Fibroblast of lung (primary cell): ENCODE data around the gene KATNAL1. TPM values are rescaled to one million over a fixed set of nuclear protein-coding genes. Genes with fewer than 3 reads are reported as not detected.

ENCODE experiments used
- DNase-seq, 2 donors: peaks; one replicate each; pipeline versions ENCODE4 v3.0.0 to v3.0.0-alpha.2; 2010; ENCODE audit warnings: low read depth in 2 of 2
- H2AFZ ChIP-seq: 2 replicates; pipeline ENCODE4 v1.5.1; 2012; ENCODE audit warnings: low read length, control low read depth, inconsistent platforms
- H3K27ac ChIP-seq: 2 replicates; pipeline ENCODE4 v1.5.1; 2011; ENCODE audit warnings: low read length, control low read depth; ENCODE audit not compliant: insufficient read depth
- H3K27me3 ChIP-seq: 2 replicates; pipeline ENCODE4 v1.5.1; 2011; ENCODE audit warnings: mild to moderate bottlenecking, low read length; ENCODE audit not compliant: control insufficient read depth, insufficient read depth
- H3K36me3 ChIP-seq: 2 replicates; pipeline ENCODE4 v1.5.1; 2011; ENCODE audit warnings: low read length; ENCODE audit not compliant: control insufficient read depth, insufficient read depth
- H3K4me1 ChIP-seq: 2 replicates; pipeline ENCODE4 v1.5.1; 2011; ENCODE audit warnings: low read length; ENCODE audit not compliant: control insufficient read depth, insufficient read depth; ENCODE audit errors: extremely low read depth
- H3K4me2 ChIP-seq: 2 replicates; pipeline ENCODE4 v1.5.1; 2011; ENCODE audit warnings: low read length, control low read depth; ENCODE audit not compliant: insufficient read depth; ENCODE audit errors: extremely low read depth
- H3K4me3 ChIP-seq, 4 experiments: fragments of 200-600 bp in 1 of 4; sonication (generic) in 1 of 4; replicated peaks in 1 of 4; 2 replicates each; pipeline ENCODE4 v1.5.1; 2011 to 2016; ENCODE audit warnings: low read length in 4 of 4, low read depth in 3 of 4, mild to moderate bottlenecking in 3 of 4, control low read depth in 2 of 4, inconsistent platforms in 1 of 4, mixed read lengths in 1 of 4; ENCODE audit not compliant: insufficient read depth in 1 of 4; ENCODE audit errors: control extremely low read depth in 1 of 4
- H3K79me2 ChIP-seq: 2 replicates; pipeline ENCODE4 v1.5.1; 2012; ENCODE audit warnings: mild to moderate bottlenecking, low read length, inconsistent platforms; ENCODE audit not compliant: control insufficient read depth, insufficient read depth
- H3K9ac ChIP-seq: 2 replicates; pipeline ENCODE4 v1.5.1; 2011; ENCODE audit warnings: mild to moderate bottlenecking, low read length, control low read depth; ENCODE audit not compliant: insufficient read depth
- H3K9me3 ChIP-seq: 2 replicates; pipeline ENCODE4 v1.5.1; 2012; ENCODE audit warnings: low read depth, low read length; ENCODE audit not compliant: control insufficient read depth, insufficient read depth
- H4K20me1 ChIP-seq: 2 replicates; pipeline ENCODE4 v1.5.1; 2011; ENCODE audit warnings: low read length; ENCODE audit not compliant: control insufficient read depth, insufficient read depth; ENCODE audit errors: extremely low read depth
- EZH2 ChIP-seq: IDR thresholded peaks from 2 replicates; pipeline ENCODE4 v1.5.1; 2012; ENCODE audit warnings: low read length, control low read depth, mild to moderate bottlenecking; ENCODE audit errors: missing control alignments
- polyA plus RNA-seq, 2 donors: library from polyadenylated mRNA; depleted of rRNA in 1 of 2; stranded (reverse) in 1 of 2; unstranded in 1 of 2; fragments of >200 nt; gene quantifications; 2 replicates each; pipeline ENCODE4 v1.2.1, GENCODE V29; 2011 to 2012; ENCODE audit warnings: missing spikeins in 1 of 2
- total RNA-seq: library from RNA; depleted of rRNA; stranded (reverse); fragments of >200 nt; gene quantifications from 2 replicates; pipeline ENCODE4 v1.2.1, GENCODE V29; 2014
- TF ChIP-seq, protein P1 (sequence below), 2 donors: IDR thresholded peaks in 1 of 2; conservative IDR thresholded peaks in 1 of 2; 1 replicate in 1 of 2; 2 replicates in 1 of 2; pipeline ENCODE4 v1.5.1; 2011 to 2012; ENCODE audit warnings: low read length in 2 of 2, control low read depth in 1 of 2, inconsistent platforms in 1 of 2, low read depth in 1 of 2, mild to moderate bottlenecking in 1 of 2

Gene KATNAL1
- total and polyA plus RNA-seq, 2 donors (not counting 1 experiment from before 2014, with no cell fraction given), result 24.8 to 32.7 TPM

DNA sequence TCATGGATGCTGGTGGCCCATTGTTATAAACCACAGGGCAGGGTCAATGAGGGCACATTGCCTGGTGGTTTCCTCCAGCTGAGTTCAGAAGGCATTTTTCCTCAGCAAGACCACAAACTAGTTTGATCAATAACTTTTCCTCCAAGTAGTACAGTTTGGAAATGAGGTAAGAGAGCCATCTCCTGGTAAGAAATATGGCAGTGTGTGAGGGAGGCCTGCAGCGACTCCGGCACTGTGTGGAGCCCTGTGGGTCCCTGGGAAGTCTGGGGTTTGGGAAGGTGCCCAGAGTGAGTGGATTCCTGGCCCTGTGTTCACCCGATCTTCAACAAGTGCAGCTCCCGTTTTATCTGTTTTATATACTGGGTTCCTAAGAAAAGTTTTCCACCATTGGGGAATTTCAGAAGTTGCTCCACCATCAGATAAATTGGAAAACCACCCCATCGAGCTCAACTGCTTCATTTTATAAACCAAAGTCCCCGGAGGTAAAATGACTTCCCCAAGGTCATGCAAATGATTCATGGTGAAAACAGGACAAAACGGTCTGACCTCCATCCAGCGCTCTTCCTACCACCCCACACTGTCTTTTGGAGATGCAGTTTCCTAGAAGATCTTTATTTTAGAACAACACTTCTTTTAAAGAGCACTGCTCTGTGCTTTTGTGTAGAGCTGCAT is 148.4 kb downstream of the KATNAL1 start:
- Histone ChIP-seq H3K9ac (no peak overlapping the region), H4K20me1 (no peaks in the 10 kb centered on the region)

DNA sequence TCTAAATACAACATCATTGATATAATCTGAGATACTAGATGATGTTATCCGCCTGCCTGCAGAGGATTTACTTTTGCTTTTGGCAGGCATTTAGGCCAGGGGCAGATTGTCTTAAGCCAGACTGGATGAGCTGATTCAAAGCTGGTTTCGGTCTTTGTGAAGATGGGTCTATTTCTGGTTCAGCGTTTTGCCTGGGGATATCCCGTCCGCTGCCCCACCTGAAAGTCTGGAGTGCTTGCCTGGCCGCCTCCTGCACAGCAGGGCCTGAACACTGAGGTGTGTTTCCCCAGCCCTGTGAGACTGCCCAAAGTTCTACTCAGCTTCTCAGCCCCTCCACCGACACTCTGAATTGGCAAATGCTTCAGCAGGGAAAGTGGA is 149.7 kb downstream of the KATNAL1 start:
- Histone ChIP-seq H3K4me3 (no peak overlapping the region), H2AFZ (no peak overlapping the region), H3K27ac (no peak overlapping the region), H3K9me3 (no peaks in the 10 kb centered on the region), H3K4me1 (no peaks in the 10 kb centered on the region), H4K20me1 (no peaks in the 10 kb centered on the region), H3K79me2 (no peaks in the 10 kb centered on the region), H3K4me2 (no peak overlapping the region), H3K27me3 (peaks cover 5% of the 10 kb centered on the region), H3K36me3 (no peaks in the 10 kb centered on the region), H3K9ac (no peak overlapping the region)
- no peak for TF ChIP-seq EZH2
- TF ChIP-seq, protein P1, sequence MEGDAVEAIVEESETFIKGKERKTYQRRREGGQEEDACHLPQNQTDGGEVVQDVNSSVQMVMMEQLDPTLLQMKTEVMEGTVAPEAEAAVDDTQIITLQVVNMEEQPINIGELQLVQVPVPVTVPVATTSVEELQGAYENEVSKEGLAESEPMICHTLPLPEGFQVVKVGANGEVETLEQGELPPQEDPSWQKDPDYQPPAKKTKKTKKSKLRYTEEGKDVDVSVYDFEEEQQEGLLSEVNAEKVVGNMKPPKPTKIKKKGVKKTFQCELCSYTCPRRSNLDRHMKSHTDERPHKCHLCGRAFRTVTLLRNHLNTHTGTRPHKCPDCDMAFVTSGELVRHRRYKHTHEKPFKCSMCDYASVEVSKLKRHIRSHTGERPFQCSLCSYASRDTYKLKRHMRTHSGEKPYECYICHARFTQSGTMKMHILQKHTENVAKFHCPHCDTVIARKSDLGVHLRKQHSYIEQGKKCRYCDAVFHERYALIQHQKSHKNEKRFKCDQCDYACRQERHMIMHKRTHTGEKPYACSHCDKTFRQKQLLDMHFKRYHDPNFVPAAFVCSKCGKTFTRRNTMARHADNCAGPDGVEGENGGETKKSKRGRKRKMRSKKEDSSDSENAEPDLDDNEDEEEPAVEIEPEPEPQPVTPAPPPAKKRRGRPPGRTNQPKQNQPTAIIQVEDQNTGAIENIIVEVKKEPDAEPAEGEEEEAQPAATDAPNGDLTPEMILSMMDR (conservative IDR thresholded peaks at IDR 0.05 in 1 of 2, IDR thresholded peaks at IDR 0.05 in 1 of 2; ENCODE audit: low read depth in 1 of 2, low read length in 2 of 2), result no peak
- no peak for DNase-seq

More for the DNA sequence above, 148.4 kb downstream of the KATNAL1 start:
- no peak overlapping the region for H3K4me2 ChIP-seq
- DNase-seq, result peak; percentile 68 to 86
- no peaks in the 10 kb centered on the region for H3K79me2 ChIP-seq
- no peak overlapping the region for H3K27ac ChIP-seq
- TF ChIP-seq EZH2, result no peak
- TF ChIP-seq, protein P1 (conservative IDR thresholded peaks at IDR 0.05 in 1 of 2, IDR thresholded peaks at IDR 0.05 in 1 of 2; ENCODE audit: low read depth in 1 of 2, low read length in 2 of 2), result peak; percentile 49 to 53
- H3K4me1 ChIP-seq, result no peaks in the 10 kb centered on the region
- peaks cover 4% of the 10 kb centered on the region for H3K27me3 ChIP-seq
- no peaks in the 10 kb centered on the region for H3K9me3 ChIP-seq
- H3K36me3 ChIP-seq, result no peaks in the 10 kb centered on the region
- no peak overlapping the region for H3K4me3 ChIP-seq
- H2AFZ ChIP-seq, result no peak overlapping the region

DNA sequence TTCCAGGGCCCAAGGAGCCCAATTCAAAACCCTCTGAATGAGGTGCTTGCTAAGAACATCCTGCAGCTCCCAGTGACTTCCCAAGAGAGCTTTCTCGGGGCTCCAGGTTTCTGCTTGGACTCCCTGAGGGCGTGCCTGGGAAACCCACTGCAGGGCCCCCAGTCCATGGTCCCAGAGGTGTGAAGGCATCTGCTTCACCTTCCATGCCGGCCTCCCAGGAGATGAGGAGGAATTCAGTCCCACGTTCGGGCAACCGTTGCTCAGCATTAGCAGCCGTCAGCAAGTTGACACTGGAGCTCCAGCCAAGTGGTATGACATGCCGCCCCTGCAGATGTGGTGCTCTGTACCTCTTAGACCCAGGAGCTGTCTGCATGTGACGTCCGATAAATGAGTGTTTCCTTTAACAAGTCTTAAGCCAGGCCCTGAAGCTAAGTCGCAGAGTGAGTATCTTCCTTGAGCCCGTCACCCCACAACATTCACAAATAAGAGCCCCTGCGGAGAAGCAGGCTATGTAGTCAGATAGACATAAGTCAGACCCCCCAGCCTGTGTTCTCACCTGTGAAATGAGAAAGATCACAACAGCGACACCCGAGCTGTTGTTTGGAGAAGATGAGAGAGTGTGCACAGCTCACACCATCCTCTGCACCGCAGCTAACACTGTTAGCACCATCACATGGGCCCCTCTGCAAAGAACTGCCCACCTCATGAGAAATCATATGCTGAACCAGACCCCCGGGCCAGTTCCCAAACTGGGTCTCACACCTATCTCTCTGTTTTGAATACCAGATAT is 150.3 kb downstream of the KATNAL1 start:
- no peaks in the 10 kb centered on the region for H3K4me1 ChIP-seq
- no peaks in the 10 kb centered on the region for H4K20me1 ChIP-seq
- H3K4me3 ChIP-seq, result no peak overlapping the region
- no peak overlapping the region for H2AFZ ChIP-seq
- H3K27ac ChIP-seq, result no peak overlapping the region
- no peaks in the 10 kb centered on the region for H3K79me2 ChIP-seq
- no peak overlapping the region for H3K4me2 ChIP-seq
- no peak for TF ChIP-seq EZH2
- TF ChIP-seq, protein P1 (conservative IDR thresholded peaks at IDR 0.05 in 1 of 2, IDR thresholded peaks at IDR 0.05 in 1 of 2; ENCODE audit: low read depth in 1 of 2, low read length in 2 of 2), result no peak
- no peaks in the 10 kb centered on the region for H3K36me3 ChIP-seq
- no peak overlapping the region for H3K9ac ChIP-seq
- no peaks in the 10 kb centered on the region for H3K9me3 ChIP-seq
- no peak for DNase-seq
- peaks cover 9% of the 10 kb centered on the region for H3K27me3 ChIP-seq
